DND-41 (cell line): ENCODE data around the gene SND1.

ENCODE experiments used
- ATAC-seq: fragments of 200-7000 bp; cut with Tn5 transposase; 3 replicates; pipeline ENCODE4 v1.9.1; 2021; ENCODE audit warnings: low read depth; ENCODE audit not compliant: insufficient read depth
- DNase-seq: peaks from one replicate; pipeline ENCODE4 v3.0.0-alpha.2; 2020
- H2AFZ ChIP-seq: 2 replicates; pipeline ENCODE4 v1.6.0; 2012; ENCODE audit warnings: low read depth, low read length
- H3K27ac ChIP-seq: 2 replicates; pipeline ENCODE4 v1.5.1; 2012; ENCODE audit warnings: low read length, inconsistent platforms
- H3K27me3 ChIP-seq: fragments of 200-600 bp; sonication (generic); 2 replicates; pipeline ENCODE4 v1.6.0; 2012; ENCODE audit warnings: low read length, mild to moderate bottlenecking, inconsistent platforms; ENCODE audit not compliant: insufficient read depth, poor library complexity
- H3K36me3 ChIP-seq: 2 replicates; pipeline ENCODE4 v1.5.1; 2012; ENCODE audit warnings: low read length, inconsistent platforms; ENCODE audit not compliant: insufficient read depth
- H3K4me1 ChIP-seq: 2 replicates; pipeline ENCODE4 v1.5.1; 2012; ENCODE audit warnings: mild to moderate bottlenecking, low read length; ENCODE audit not compliant: insufficient read depth
- H3K4me2 ChIP-seq: 2 replicates; pipeline ENCODE4 v1.6.0; 2012; ENCODE audit warnings: mild to moderate bottlenecking, moderate library complexity, low read length, inconsistent platforms; ENCODE audit not compliant: insufficient read depth
- H3K4me3 ChIP-seq, 2 experiments: fragments of 200-600 bp in 1 of 2; shearing (Covaris generic) in 1 of 2; 2 replicates each; pipeline ENCODE4 v1.5.1; 2012 to 2016; ENCODE audit warnings: inconsistent platforms in 2 of 2, low read length in 2 of 2, mild to moderate bottlenecking in 2 of 2, low read depth in 1 of 2, moderate library complexity in 1 of 2
- H3K79me2 ChIP-seq: 2 replicates; pipeline ENCODE4 v1.6.0; 2012; ENCODE audit warnings: low read length, inconsistent platforms; ENCODE audit not compliant: insufficient read depth
- H3K9ac ChIP-seq: 2 replicates; pipeline ENCODE4 v1.6.0; 2012; ENCODE audit warnings: low read depth, mild to moderate bottlenecking, inconsistent platforms, low read length, moderate library complexity
- H3K9me3 ChIP-seq: 2 replicates; pipeline ENCODE4 v1.5.1; 2012; ENCODE audit warnings: low read length, moderate library complexity, mild to moderate bottlenecking, inconsistent platforms; ENCODE audit not compliant: insufficient read depth, severe bottlenecking
- H4K20me1 ChIP-seq: 2 replicates; pipeline ENCODE4 v1.6.0; 2012; ENCODE audit warnings: low read length; ENCODE audit not compliant: insufficient read depth
- EZH2 ChIP-seq: IDR thresholded peaks from 3 replicates; pipeline ENCODE4 v1.6.1; 2012; ENCODE audit warnings: borderline replicate concordance, low read depth, mild to moderate bottlenecking, moderate library complexity, low read length, inconsistent platforms; ENCODE audit not compliant: severe bottlenecking
- TF ChIP-seq, protein P1 (sequence below): IDR thresholded peaks from 2 replicates; pipeline ENCODE4 v1.5.1; 2012; ENCODE audit warnings: borderline replicate concordance, low read length, moderate library complexity, mild to moderate bottlenecking; ENCODE audit not compliant: poor library complexity, severe bottlenecking; ENCODE audit errors: extremely low read depth

The SND1 gene

GRCh38 chr7:128092221-128092620 lies 440.2 kb downstream of the SND1 start:
- Histone ChIP-seq H3K9ac (no peak overlapping the region), H4K20me1 (no peaks in the 10 kb centered on the region), H3K79me2 (no peaks in the 10 kb centered on the region), H3K9me3 (no peaks in the 10 kb centered on the region), H2AFZ (no peak overlapping the region), H3K36me3 (peaks cover 70% of the 10 kb centered on the region), H3K27ac (no peak overlapping the region), H3K4me3 (no peak overlapping the region), H3K4me1 (no peaks in the 10 kb centered on the region), H3K4me2 (no peak overlapping the region), H3K27me3 (no peaks in the 10 kb centered on the region)
- TF ChIP-seq, protein P1, sequence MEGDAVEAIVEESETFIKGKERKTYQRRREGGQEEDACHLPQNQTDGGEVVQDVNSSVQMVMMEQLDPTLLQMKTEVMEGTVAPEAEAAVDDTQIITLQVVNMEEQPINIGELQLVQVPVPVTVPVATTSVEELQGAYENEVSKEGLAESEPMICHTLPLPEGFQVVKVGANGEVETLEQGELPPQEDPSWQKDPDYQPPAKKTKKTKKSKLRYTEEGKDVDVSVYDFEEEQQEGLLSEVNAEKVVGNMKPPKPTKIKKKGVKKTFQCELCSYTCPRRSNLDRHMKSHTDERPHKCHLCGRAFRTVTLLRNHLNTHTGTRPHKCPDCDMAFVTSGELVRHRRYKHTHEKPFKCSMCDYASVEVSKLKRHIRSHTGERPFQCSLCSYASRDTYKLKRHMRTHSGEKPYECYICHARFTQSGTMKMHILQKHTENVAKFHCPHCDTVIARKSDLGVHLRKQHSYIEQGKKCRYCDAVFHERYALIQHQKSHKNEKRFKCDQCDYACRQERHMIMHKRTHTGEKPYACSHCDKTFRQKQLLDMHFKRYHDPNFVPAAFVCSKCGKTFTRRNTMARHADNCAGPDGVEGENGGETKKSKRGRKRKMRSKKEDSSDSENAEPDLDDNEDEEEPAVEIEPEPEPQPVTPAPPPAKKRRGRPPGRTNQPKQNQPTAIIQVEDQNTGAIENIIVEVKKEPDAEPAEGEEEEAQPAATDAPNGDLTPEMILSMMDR: no peak
- TF ChIP-seq EZH2: no peak
- DNase-seq: no peak
- no peak for ATAC-seq

- H3K27me3 ChIP-seq: no peaks in the 10 kb centered on the region
- no peaks in the 10 kb centered on the region for H4K20me1 ChIP-seq
- no peak overlapping the region for H3K4me3 ChIP-seq
- no peak for DNase-seq
- peaks cover 60% of the 10 kb centered on the region for H3K36me3 ChIP-seq
- no peaks in the 10 kb centered on the region for H3K4me1 ChIP-seq
- no peak overlapping the region for H3K4me2 ChIP-seq
- no peak overlapping the region for H3K27ac ChIP-seq
- H3K9ac ChIP-seq: no peak overlapping the region
- ATAC-seq: no peak; the same call in 2 of the 3 replicates
- H2AFZ ChIP-seq: no peak overlapping the region
- no peaks in the 10 kb centered on the region for H3K79me2 ChIP-seq
- H3K9me3 ChIP-seq: no peaks in the 10 kb centered on the region
- TF ChIP-seq, protein P1: no peak
- no peak for TF ChIP-seq EZH2
Observed at GRCh38 chr7:128093614-128094570, 441.9 kb downstream of the SND1 start.

DNA sequence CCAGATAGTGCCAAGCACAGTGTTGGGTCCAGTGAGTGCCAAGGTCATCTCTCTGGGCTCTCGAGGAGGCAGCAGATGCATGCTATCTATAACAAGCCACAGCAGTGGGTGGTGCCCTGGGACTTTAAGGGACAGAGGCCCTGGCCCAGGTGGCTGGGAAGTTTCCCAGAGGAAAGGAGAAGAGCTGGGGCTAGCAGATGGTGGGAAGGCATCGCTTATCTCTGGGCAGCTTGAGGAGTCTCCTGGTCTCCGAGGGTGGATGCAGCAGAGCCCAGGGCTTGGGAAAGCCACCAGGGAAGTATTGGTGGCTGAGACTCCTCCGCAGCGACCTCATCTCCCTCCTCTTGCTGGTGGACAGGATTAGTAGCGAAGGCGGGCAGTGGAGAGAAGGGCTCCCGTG lies 442.7 kb downstream of the SND1 start:
- no peaks in the 10 kb centered on the region for H4K20me1 ChIP-seq
- no peak overlapping the region for H3K4me3 ChIP-seq
- no peak overlapping the region for H2AFZ ChIP-seq
- no peak overlapping the region for H3K9ac ChIP-seq
- no peaks in the 10 kb centered on the region for H3K27me3 ChIP-seq
- no peaks in the 10 kb centered on the region for H3K4me1 ChIP-seq
- no peak overlapping the region for H3K4me2 ChIP-seq
- H3K27ac ChIP-seq: no peak overlapping the region
- no peaks in the 10 kb centered on the region for H3K9me3 ChIP-seq
- DNase-seq (no peak), ATAC-seq (no peak)
- TF ChIP-seq, protein P1: no peak
- TF ChIP-seq EZH2: no peak
- H3K36me3 ChIP-seq: peaks cover 52% of the 10 kb centered on the region
- H3K79me2 ChIP-seq: no peaks in the 10 kb centered on the region
